HepG2 (cell line): ENCODE results near the gene EIF3A. TPM values are rescaled to one million over a fixed set of nuclear protein-coding genes. Genes with fewer than 3 reads are reported as not detected.

Experiments used
- ATAC-seq: fragments of 200-7000 bp; cut with Tn5 transposase; 3 replicates; pipeline ENCODE4 v1.9.1; 2020; ENCODE audit warnings: mild to moderate bottlenecking, moderate library complexity
- BruUV-seq: library from RNA; stranded (reverse); fragments of 400-500 nt; replicated peaks from 2 replicates; lab custom pipeline; 2021; lab: Mats Ljungman, UMichigan
- CTCF ChIA-PET: fragments of 300-600 bp; formaldehyde crosslinking; extraction: SDS; loops from one replicate; lab custom pipeline; 2021; ENCODE audit warnings: low total read pairs, inconsistent platforms, low intra/inter-chr PET ratio; lab: Yijun Ruan, JAX
- POLR2A ChIA-PET: fragments of 350-600 bp; sonication (Branson Sonifier 250); formaldehyde crosslinking; loops from one replicate; lab custom pipeline; 2020; ENCODE audit warnings: antibody characterized with exemption, inconsistent platforms; lab: Yijun Ruan, JAX
- DNase-seq: peaks from one replicate; pipeline ENCODE4 v3.0.0-alpha.2; 2015; ENCODE audit warnings: low spot score
- FAIRE-seq: peaks from 3 replicates; lab custom pipeline; 2011; peaks lifted over from hg19 to GRCh38; lab: Jason Lieb, UNC
- H2AFZ ChIP-seq: one replicate; pipeline ENCODE4 v1.6.1; 2011; ENCODE audit warnings: low read length, inconsistent platforms
- H3K27ac ChIP-seq: fragments of 300-600 bp; 3 replicates; pipeline ENCODE4 v1.8.0; 2011; ENCODE audit warnings: mixed run types, mild to moderate bottlenecking, mixed read lengths, low read length, inconsistent platforms; ENCODE audit not compliant: insufficient read depth; ENCODE audit errors: extremely low read length
- H3K27me3 ChIP-seq, 2 experiments: fragments of 200-600 bp in 1 of 2; 2 replicates in 1 of 2; 3 replicates in 1 of 2; pipeline versions ENCODE4 v1.6.0 to v1.8.0; 2011; ENCODE audit warnings: low read length in 2 of 2, mild to moderate bottlenecking in 2 of 2, moderate library complexity in 2 of 2, inconsistent platforms in 1 of 2; ENCODE audit not compliant: insufficient read depth in 2 of 2, control insufficient read depth in 1 of 2
- H3K36me3 ChIP-seq, 2 experiments: fragments of 200-600 bp in 1 of 2; replicated peaks in 1 of 2; 2 replicates in 1 of 2; 3 replicates in 1 of 2; pipeline versions ENCODE4 v1.5.1 to v1.8.0; 2011; ENCODE audit warnings: low read length in 2 of 2, inconsistent platforms in 1 of 2; ENCODE audit not compliant: insufficient read depth in 2 of 2, control insufficient read depth in 1 of 2
- H3K4me1 ChIP-seq: 2 replicates; pipeline ENCODE4 v1.5.1; 2012; ENCODE audit warnings: low read length, inconsistent platforms; ENCODE audit not compliant: insufficient read depth
- H3K4me2 ChIP-seq: 2 replicates; pipeline ENCODE4 v1.6.0; 2011; ENCODE audit warnings: low read depth, low read length, inconsistent platforms
- H3K4me3 ChIP-seq, 3 experiments: fragments of 200-600 bp in 1 of 3; sonication (generic), shearing (Covaris generic) in 1 of 3; replicated peaks in 1 of 3; 2 replicates each; pipeline ENCODE4 v1.5.1; 2011 to 2016; ENCODE audit warnings: low read length in 3 of 3, inconsistent platforms in 2 of 3, low read depth in 2 of 3, mild to moderate bottlenecking in 2 of 3, control low read depth in 1 of 3, mixed read lengths in 1 of 3; ENCODE audit not compliant: insufficient read depth in 1 of 3
- H3K79me2 ChIP-seq: one replicate; pipeline ENCODE4 v1.6.1; 2011; ENCODE audit warnings: low read length, inconsistent platforms; ENCODE audit not compliant: insufficient read depth
- H3K9ac ChIP-seq: 2 replicates; pipeline ENCODE4 v1.6.0; 2011; ENCODE audit warnings: mild to moderate bottlenecking, low read depth, low read length, inconsistent platforms; ENCODE audit not compliant: insufficient read depth
- H3K9me3 ChIP-seq: 2 replicates; pipeline ENCODE4 v1.5.1; 2012; ENCODE audit warnings: mild to moderate bottlenecking, low read length
- H4K20me1 ChIP-seq: 2 replicates; pipeline ENCODE4 v1.6.0; 2011; ENCODE audit warnings: inconsistent platforms, mild to moderate bottlenecking, low read length, moderate library complexity; ENCODE audit not compliant: insufficient read depth
- ARID2 ChIP-seq: sonication (generic); formaldehyde crosslinking; IDR thresholded peaks from 2 replicates; pipeline ENCODE4 v1.8.1; 2022; ENCODE audit warnings: mild to moderate bottlenecking, missing genetic modification reagents, borderline replicate concordance
- BCL6 ChIP-seq: IDR thresholded peaks from 2 replicates; pipeline ENCODE4 v1.6.1; 2016; ENCODE audit warnings: missing genetic modification reagents, missing compliant biosample characterization
- CAMTA2 ChIP-seq: sonication (generic); formaldehyde crosslinking; IDR thresholded peaks from 2 replicates; pipeline ENCODE4 v1.4.0; 2020; ENCODE audit warnings: mild to moderate bottlenecking, missing genetic modification reagents, borderline replicate concordance
- CREB1 ChIP-seq, 2 experiments: fragments of 450-650 bp in 1 of 2; IDR thresholded peaks; 2 replicates each; pipeline ENCODE4 v1.6.1; 2016 to 2017; ENCODE audit warnings: control low read depth in 1 of 2, mild to moderate bottlenecking in 1 of 2, missing compliant biosample characterization in 1 of 2, missing genetic modification characterization in 1 of 2
- JUNB ChIP-seq: sonication (generic); formaldehyde crosslinking; IDR thresholded peaks from 2 replicates; pipeline ENCODE4 v1.8.0; 2022; ENCODE audit warnings: missing genetic modification reagents, mild to moderate bottlenecking, borderline replicate concordance
- KAT7 ChIP-seq: IDR thresholded peaks from 2 replicates; pipeline ENCODE4 v1.6.1; 2018; ENCODE audit warnings: borderline replicate concordance, missing compliant biosample characterization
- KLF9 ChIP-seq: IDR thresholded peaks from 2 replicates; pipeline ENCODE4 v1.6.1; 2016; ENCODE audit warnings: low read depth
- NFAT5 ChIP-seq: sonication (generic); formaldehyde crosslinking; IDR thresholded peaks from 2 replicates; pipeline ENCODE4 v1.4.0; 2020; ENCODE audit warnings: missing genetic modification reagents
- RORA ChIP-seq: sonication (generic); formaldehyde crosslinking; IDR thresholded peaks from 2 replicates; pipeline ENCODE4 v1.5.0; 2020; ENCODE audit warnings: mild to moderate bottlenecking, missing genetic modification reagents, moderate library complexity
- SMARCC2 ChIP-seq: fragments of 450-650 bp; IDR thresholded peaks from 2 replicates; pipeline ENCODE4 v1.6.1; 2017; ENCODE audit warnings: antibody characterized with exemption, mild to moderate bottlenecking
- ZFAT ChIP-seq: sonication (generic); formaldehyde crosslinking; conservative IDR thresholded peaks from 2 replicates; pipeline ENCODE4 v1.8.1; 2023; ENCODE audit warnings: missing genetic modification reagents, inconsistent platforms
- ZNF496 ChIP-seq: sonication (generic); formaldehyde crosslinking; IDR thresholded peaks from 2 replicates; pipeline ENCODE4 v1.8.1; 2023; ENCODE audit warnings: mild to moderate bottlenecking, moderate library complexity, missing genetic modification reagents; ENCODE audit not compliant: insufficient replicate concordance
- ZNF644 ChIP-seq: IDR thresholded peaks from 2 replicates; pipeline ENCODE4 v1.6.1; 2016; ENCODE audit warnings: low read depth
- ZNF678 ChIP-seq: sonication (generic); formaldehyde crosslinking; IDR thresholded peaks from 2 replicates; pipeline ENCODE4 v1.4.0; 2020; ENCODE audit warnings: mild to moderate bottlenecking, missing genetic modification reagents
- ZNF761 ChIP-seq: sonication (generic); formaldehyde crosslinking; conservative IDR thresholded peaks from 2 replicates; pipeline ENCODE4 v1.4.0; 2020; ENCODE audit warnings: mild to moderate bottlenecking, missing genetic modification reagents
- ZNF879 ChIP-seq: sonication (generic); formaldehyde crosslinking; IDR thresholded peaks from 2 replicates; pipeline ENCODE4 v1.8.1; 2023; ENCODE audit warnings: missing genetic modification reagents
- WGBS: methylation state at CpG from one replicate; pipeline ENCODE4 v1.1.6; 2017; ENCODE audit warnings: low lambda C conversion rate; 5-methylcytosine and 5-hydroxymethylcytosine counted together
- in situ Hi-C: cut with HindIII; loops from 2 replicates; pipeline ENCODE4 v1.10.0; 2017; ENCODE audit warnings: low pct_unique_long_range_greater_than_20kb; ENCODE audit not compliant: extremely low pct_ligation_motif_present
- intact Hi-C: fragments of 100-400 bp; cut with micrococcal nuclease; formaldehyde crosslinking; loops from one replicate; pipeline ENCODE4 v1.10.0; 2022; ENCODE audit not compliant: unreplicated experiment
- polyA plus RNA-seq, 8 experiments: library from polyadenylated mRNA; depleted of rRNA in 3 of 8; stranded (reverse) in 7 of 8; unstranded in 1 of 8; fragments of >200 nt; fragmentation: Illumina TruSeq in 4 of 8; extraction: Trizol in 4 of 8; gene quantifications; 2 replicates each; pipeline versions ENCODE4 v1.2.1 to v1.2.3, GENCODE V29; 2011 to 2016; ENCODE audit warnings: low read depth in 4 of 8, missing spikeins in 1 of 8, mixed read lengths in 1 of 8; ENCODE audit not compliant: insufficient read depth in 1 of 8
- total RNA-seq, 5 experiments: library from RNA; depleted of rRNA; stranded (reverse); fragments of >200 nt; fragmentation: Illumina TruSeq; extraction: Trizol; gene quantifications; 2 replicates each; pipeline ENCODE4 v1.2.3, GENCODE V29; 2016; ENCODE audit warnings: low read depth in 1 of 5
- TF ChIP-seq, protein P1 (sequence below): sonication (generic); formaldehyde crosslinking; IDR thresholded peaks from 2 replicates; pipeline ENCODE4 v1.5.0; 2020; ENCODE audit warnings: missing genetic modification reagents
- TF ChIP-seq, protein P2 (sequence below): sonication (generic); formaldehyde crosslinking; IDR thresholded peaks from 2 replicates; pipeline ENCODE4 v1.8.0; 2022; ENCODE audit warnings: mild to moderate bottlenecking, missing genetic modification reagents, moderate library complexity

Gene EIF3A
- total and polyA plus RNA-seq, 2 of the 13 experiments (the other 11 are each of a cell fraction or from before 2014, with no cell fraction given) = 25.6 to 117 TPM

DNA sequence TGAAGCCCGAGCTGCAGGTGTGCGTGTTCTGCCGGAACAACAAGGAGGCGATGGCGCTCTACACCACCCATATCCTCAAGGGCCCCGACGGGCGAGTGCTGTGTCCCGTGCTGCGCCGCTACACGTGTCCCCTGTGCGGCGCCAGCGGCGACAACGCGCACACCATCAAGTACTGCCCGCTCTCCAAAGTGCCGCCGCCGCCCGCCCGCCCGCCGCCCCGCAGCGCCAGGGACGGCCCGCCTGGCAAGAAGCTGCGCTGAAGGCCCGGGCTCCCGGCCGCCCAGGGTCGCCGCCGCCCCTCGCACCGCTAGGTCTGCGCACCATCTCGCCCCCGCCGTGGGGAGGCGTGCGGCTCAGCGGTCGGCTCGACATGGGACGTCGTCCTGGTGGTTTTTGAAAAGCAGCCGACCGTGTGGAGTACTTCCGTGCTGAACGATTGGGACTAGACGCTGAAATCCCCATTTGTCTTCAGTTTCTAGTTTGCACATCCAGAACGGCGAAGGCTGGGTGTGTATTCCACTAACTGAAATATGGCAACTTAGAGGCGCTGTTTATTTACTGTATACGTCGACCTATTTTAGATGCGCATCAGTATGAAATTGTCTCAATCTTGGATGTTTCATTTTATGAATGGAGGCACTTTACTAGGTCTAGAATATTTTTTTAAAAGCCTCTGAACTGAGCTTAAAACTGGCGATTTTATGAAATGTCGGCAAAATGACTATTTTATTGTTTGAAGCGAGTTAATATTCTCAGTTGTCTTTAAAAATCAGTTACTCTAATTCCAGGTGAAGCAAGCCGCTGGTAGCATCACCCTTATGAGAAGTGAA is 50.0 kb downstream of the EIF3A start:
- peaks cover 22% of the 10 kb centered on the region; the same call in 1 of the 2 replicates for H4K20me1 ChIP-seq
- no peak overlapping the region for H3K27ac ChIP-seq
- peaks cover 51% of the 10 kb centered on the region for H3K4me1 ChIP-seq
- H3K4me3 ChIP-seq = peak overlapping the region; percentile 45 to 73 (median 61)
- FAIRE-seq = no peak
- peak overlapping the region; percentile 41 for H3K9ac ChIP-seq
- in situ Hi-C loops (loop anchor here (5.0 kb wide), 1 partner anchor 47 kb away; no protein-coding TSS in a partner anchor), intact Hi-C loops (loop anchor here (5.0 kb wide), 1 partner anchor 47 kb away; no protein-coding TSS in a partner anchor)
- CTCF ChIA-PET = no interaction called here
- ATAC-seq = peak; percentile 54
- no peaks in the 10 kb centered on the region for H3K79me2 ChIP-seq
- H3K36me3 ChIP-seq = peaks cover 5 to 11% of the 10 kb centered on the region in 2 experiments
- no peak overlapping the region for H2AFZ ChIP-seq
- no TSS peak for BruUV-seq
- peaks cover 1 to 16% of the 10 kb centered on the region in 2 experiments; a peak in 1 of 5 replicates for H3K27me3 ChIP-seq
- H3K4me2 ChIP-seq = peak overlapping the region; percentile 85
- POLR2A ChIA-PET = interaction anchor here (1.1 to 1.4 kb wide), 3 partner anchors 51 to 90 kb away, joined by 3 to 4 read pairs (median 3); no protein-coding TSS in a partner anchor
- H3K9me3 ChIP-seq = no peaks in the 10 kb centered on the region
- peak; percentile 52 for DNase-seq
- WGBS = 40% methylated on average over 10 of the region's 65 CpGs
- TF ChIP-seq, protein P1, sequence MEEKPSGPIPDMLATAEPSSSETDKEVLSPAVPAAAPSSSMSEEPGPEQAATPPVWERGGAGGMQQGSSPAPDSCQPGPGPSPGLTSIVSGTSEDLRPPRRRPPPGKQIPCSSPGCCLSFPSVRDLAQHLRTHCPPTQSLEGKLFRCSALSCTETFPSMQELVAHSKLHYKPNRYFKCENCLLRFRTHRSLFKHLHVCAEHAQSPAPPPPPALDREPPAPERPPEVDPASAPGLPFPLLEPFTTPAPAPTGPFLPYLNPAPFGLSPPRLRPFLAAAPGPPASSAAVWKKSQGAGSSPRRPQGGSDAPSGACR (CRISPR knock-in tag) = no peak
- TF ChIP-seq CAMTA2 = no peak
- no peak for TF ChIP-seq ZNF496 (CRISPR knock-in tag)
- no peak for TF ChIP-seq KLF9
- no peak for TF ChIP-seq ZFAT (CRISPR knock-in tag)
- TF ChIP-seq ZNF678 (CRISPR knock-in tag) = no peak
- TF ChIP-seq SMARCC2 = no peak
- no peak for TF ChIP-seq ZNF761 (CRISPR knock-in tag)
- TF ChIP-seq ZNF879 (CRISPR knock-in tag) = no peak
- TF ChIP-seq CREB1 (IDR thresholded peaks at IDR 0.05) = no peak
- TF ChIP-seq CREB1 (CRISPR knock-in tag; IDR thresholded peaks at IDR 0.05) = no peak
- TF ChIP-seq, protein P2, sequence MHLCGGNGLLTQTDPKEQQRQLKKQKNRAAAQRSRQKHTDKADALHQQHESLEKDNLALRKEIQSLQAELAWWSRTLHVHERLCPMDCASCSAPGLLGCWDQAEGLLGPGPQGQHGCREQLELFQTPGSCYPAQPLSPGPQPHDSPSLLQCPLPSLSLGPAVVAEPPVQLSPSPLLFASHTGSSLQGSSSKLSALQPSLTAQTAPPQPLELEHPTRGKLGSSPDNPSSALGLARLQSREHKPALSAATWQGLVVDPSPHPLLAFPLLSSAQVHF (CRISPR knock-in tag) = 0 out of 2 replicates have a peak, but pooled peaks have one; percentile 34
- TF ChIP-seq ARID2 (CRISPR knock-in tag) = no peak
- TF ChIP-seq KAT7 (CRISPR knock-in tag) = no peak
- no peak for TF ChIP-seq NFAT5
- TF ChIP-seq RORA (CRISPR knock-in tag) = no peak
- TF ChIP-seq ZNF644 = no peak
- no peak for TF ChIP-seq BCL6 (CRISPR knock-in tag)
- no peak for TF ChIP-seq JUNB (CRISPR knock-in tag)
